Endothelial cell of umbilical vein (primary cell): Measurements from ENCODE around the gene HOXA11. TPM values are rescaled to one million over a fixed set of nuclear protein-coding genes. Genes with fewer than 3 reads are reported as not detected.

ENCODE experiments used
- BruUV-seq: library from RNA; stranded (reverse); fragments of 400-500 nt; replicated peaks from 2 replicates; lab custom pipeline; 2021; lab: Mats Ljungman, UMichigan
- CTCF ChIA-PET: fragments of 300-600, 350-600 bp; sonication (Branson Sonifier 250); formaldehyde crosslinking; loops from one replicate; lab custom pipeline; 2021; ENCODE audit warnings: antibody characterized with exemption, inconsistent platforms; lab: Charles Lee
- POLR2A ChIA-PET: fragments of 300-600, 350-600 bp; sonication (Branson Sonifier 250); formaldehyde crosslinking; loops from one replicate; lab custom pipeline; 2021; ENCODE audit warnings: antibody characterized with exemption, inconsistent platforms; lab: Charles Lee
- DNase-seq: peaks from one replicate; pipeline ENCODE4 v3.0.0-alpha.2; 2011; ENCODE audit warnings: low read depth, low spot score
- FAIRE-seq: peaks from 2 replicates; lab custom pipeline; 2011; peaks lifted over from hg19 to GRCh38; lab: Jason Lieb, UNC
- H2AFZ ChIP-seq: 2 replicates; pipeline ENCODE4 v1.6.0; 2012; ENCODE audit warnings: low read depth, low read length, control low read depth, inconsistent platforms
- H3K27ac ChIP-seq: 2 replicates; pipeline ENCODE4 v1.5.1; 2011; ENCODE audit warnings: low read depth, mild to moderate bottlenecking, control low read depth, low read length, moderate library complexity; ENCODE audit not compliant: insufficient read depth
- H3K27me3 ChIP-seq, 2 experiments: 2 replicates each; pipeline versions ENCODE4 v1.6.0 to v1.6.1; 2011; ENCODE audit warnings: low read length in 2 of 2, mixed read lengths in 1 of 2; ENCODE audit not compliant: control insufficient read depth in 2 of 2, insufficient read depth in 2 of 2
- H3K36me3 ChIP-seq, 2 experiments: 2 replicates in 1 of 2; 3 replicates in 1 of 2; pipeline ENCODE4 v1.5.1; 2011; ENCODE audit warnings: low read length in 2 of 2, mild to moderate bottlenecking in 1 of 2, moderate library complexity in 1 of 2; ENCODE audit not compliant: control insufficient read depth in 2 of 2, insufficient read depth in 2 of 2; ENCODE audit errors: extremely low read depth in 1 of 2
- H3K4me1 ChIP-seq: 3 replicates; pipeline ENCODE4 v1.5.1; 2011; ENCODE audit warnings: mild to moderate bottlenecking, low read length; ENCODE audit not compliant: control insufficient read depth, insufficient read depth; ENCODE audit errors: extremely low read depth
- H3K4me2 ChIP-seq: 2 replicates; pipeline ENCODE4 v1.6.1; 2011; ENCODE audit warnings: low read length, control low read depth, mixed read lengths; ENCODE audit not compliant: insufficient read depth
- H3K4me3 ChIP-seq, 3 experiments: fragments of 200-600 bp in 1 of 3; sonication (generic), shearing (Covaris generic) in 1 of 3; replicated peaks in 1 of 3; 2 replicates each; pipeline ENCODE4 v1.5.1; 2011 to 2016; ENCODE audit warnings: control low read depth in 3 of 3, low read length in 3 of 3, mild to moderate bottlenecking in 2 of 3, inconsistent platforms in 1 of 3, low read depth in 1 of 3, moderate library complexity in 1 of 3; ENCODE audit not compliant: insufficient read depth in 1 of 3
- H3K79me2 ChIP-seq: 2 replicates; pipeline ENCODE4 v1.6.0; 2012; ENCODE audit warnings: low read length, inconsistent platforms; ENCODE audit not compliant: control insufficient read depth, insufficient read depth
- H3K9ac ChIP-seq: replicated peaks from 2 replicates; pipeline ENCODE3; 2011; ENCODE audit warnings: low read length, control low read depth; ENCODE audit not compliant: insufficient read depth; ENCODE audit errors: extremely low read depth
- H3K9me1 ChIP-seq: replicated peaks from 3 replicates; pipeline ENCODE4 v1.6.0; 2011; ENCODE audit warnings: mild to moderate bottlenecking, low read length; ENCODE audit not compliant: control insufficient read depth, insufficient read depth; ENCODE audit errors: extremely low read depth
- H3K9me3 ChIP-seq: replicated peaks from 2 replicates; pipeline ENCODE4 v1.5.1; 2012; ENCODE audit warnings: low read length, inconsistent platforms; ENCODE audit not compliant: control insufficient read depth, insufficient read depth
- H4K20me1 ChIP-seq: replicated peaks from 2 replicates; pipeline ENCODE3; 2011; ENCODE audit warnings: mild to moderate bottlenecking, low read length; ENCODE audit not compliant: control insufficient read depth, insufficient read depth; ENCODE audit errors: extremely low read depth
- CTCF ChIP-seq, 2 donors: IDR thresholded peaks; 1 replicate in 1 of 2; 2 replicates in 1 of 2; pipeline ENCODE4 v1.5.1; 2011; ENCODE audit warnings: low read length in 2 of 2, mild to moderate bottlenecking in 2 of 2, moderate library complexity in 2 of 2, control low read depth in 1 of 2, inconsistent platforms in 1 of 2, low read depth in 1 of 2; ENCODE audit not compliant: insufficient read depth in 1 of 2; ENCODE audit errors: extremely low read depth in 1 of 2
- EZH2 ChIP-seq: IDR thresholded peaks from 2 replicates; pipeline ENCODE4 v1.6.1; 2012; ENCODE audit warnings: borderline replicate concordance, low read depth, mild to moderate bottlenecking, moderate library complexity, low read length, inconsistent platforms; ENCODE audit not compliant: severe bottlenecking
- FOS ChIP-seq: IDR thresholded peaks from 2 replicates; pipeline ENCODE4 v1.6.1; 2011; ENCODE audit warnings: mild to moderate bottlenecking, low read length, moderate library complexity, borderline replicate concordance; ENCODE audit not compliant: insufficient read depth
- GATA2 ChIP-seq: IDR thresholded peaks from 2 replicates; pipeline ENCODE4 v1.7.0; 2011; ENCODE audit warnings: low read depth, mild to moderate bottlenecking, moderate library complexity, mixed read lengths, low read length; ENCODE audit not compliant: insufficient read length, insufficient read depth
- JUN ChIP-seq: IDR thresholded peaks from 2 replicates; pipeline ENCODE4 v1.6.1; 2011; ENCODE audit warnings: borderline replicate concordance, low read depth; ENCODE audit not compliant: insufficient read length, insufficient read depth
- MAX ChIP-seq: IDR thresholded peaks from 2 replicates; pipeline ENCODE4 v1.6.1; 2011; ENCODE audit not compliant: insufficient read depth, insufficient read length
- MYC ChIP-seq: IDR thresholded peaks from one replicate; pipeline ENCODE4 v1.6.1; 2011; ENCODE audit warnings: mild to moderate bottlenecking, low read depth, low read length
- POLR2A ChIP-seq: IDR thresholded peaks from 2 replicates; pipeline ENCODE4 v1.6.1; 2012; ENCODE audit warnings: low read depth, mild to moderate bottlenecking, control low read depth, low read length
- POLR2AphosphoS5 ChIP-seq: IDR thresholded peaks from 2 replicates; pipeline ENCODE4 v1.6.1; 2012; ENCODE audit warnings: low read depth, mild to moderate bottlenecking, control low read depth, low read length, moderate library complexity; ENCODE audit not compliant: insufficient read depth
- dilution Hi-C: fragments of 300-500 bp; cut with MboI; formaldehyde crosslinking; loops from one replicate; pipeline ENCODE4 v1.15.0; 2019; ENCODE audit warnings: low sequenced_read_pairs; ENCODE audit not compliant: extremely low pct_ligation_motif_present
- intact Hi-C: fragments of 100-400 bp; cut with micrococcal nuclease; formaldehyde crosslinking; loops from one replicate; pipeline ENCODE4 v1.10.0; 2022
- polyA plus RNA-seq, 4 experiments: library from polyadenylated mRNA; depleted of rRNA in 3 of 4; stranded (reverse) in 3 of 4; unstranded in 1 of 4; fragments of >200 nt; gene quantifications; 2 replicates each; pipeline versions ENCODE4 v1.2.1 to v1.2.3, GENCODE V29; 2011 to 2012; ENCODE audit warnings: missing spikeins in 1 of 4
- total RNA-seq: library from RNA; stranded (reverse); gene quantifications from 2 replicates; pipeline ENCODE4 v1.2.3, GENCODE V29; 2021

HOXA11 gene
- total and polyA plus RNA-seq, 2 donors (not counting 3 experiments of a cell fraction or from before 2014, with no cell fraction given), result 10.4 to 16.7 TPM

- Histone ChIP-seq H3K79me2 (no peaks in the 10 kb centered on the region), H3K36me3 (no peaks in the 10 kb centered on the region), H3K9ac (no peak overlapping the region), H3K4me2 (no peak overlapping the region), H3K4me1 (peaks cover 4% of the 10 kb centered on the region), H4K20me1 (no peaks in the 10 kb centered on the region), H3K4me3 (no peak overlapping the region), H3K9me1 (no peaks in the 10 kb centered on the region), H3K9me3 (no peaks in the 10 kb centered on the region), H2AFZ (no peak overlapping the region), H3K27me3 (peaks cover 65 to 74% of the 10 kb centered on the region in 2 experiments), H3K27ac (no peak overlapping the region)
- TF ChIP-seq GATA2, result no peak
- no peak for TF ChIP-seq EZH2
- no peak for TF ChIP-seq MYC
- TF ChIP-seq POLR2A, result no peak
- TF ChIP-seq MAX, result no peak
- no peak for TF ChIP-seq POLR2AphosphoS5
- no peak for TF ChIP-seq CTCF (IDR thresholded peaks at IDR 0.05; ENCODE audit: extremely low read depth in 1 of 2, insufficient read depth in 1 of 2, low read depth in 1 of 2, low read length in 2 of 2)
- TF ChIP-seq FOS, result no peak
- no peak for TF ChIP-seq JUN
- POLR2A ChIA-PET, result interaction anchor here (0.7 to 1.0 kb wide), 2 partner anchors 10 to 16 kb away, joined by 3 to 4 read pairs; no protein-coding TSS in a partner anchor
- no peak for DNase-seq
- dilution Hi-C loops, result no loop called here
- intact Hi-C loops, result no loop called here
- no peak for FAIRE-seq
- BruUV-seq, result no TSS peak
- CTCF ChIA-PET, result interaction anchor here (1.2 to 1.5 kb wide), 2 partner anchors 10 to 22 kb away, joined by 3 to 8 read pairs; no protein-coding TSS in a partner anchor
These were observed 32.9 kb upstream of the HOXA11 start for GRCh38 chr7:27217951-27218350.
